Liver (tissue), 9 donors: ENCODE measurements around the gene IL1RN. TPM values are rescaled to one million over a fixed set of nuclear protein-coding genes. Genes with fewer than 3 reads are reported as not detected.
A peak's percentile ranks its signal among the peaks of the same experiment; 100 is the strongest.

Experiments
- DNase-seq: peaks from one replicate; pipeline ENCODE4 v3.0.0-alpha.2; 2017; ENCODE audit warnings: low spot score
- H3K27ac ChIP-seq, 2 donors: one replicate each; pipeline ENCODE4 v1.7.0; 2013; ENCODE audit warnings: inconsistent platforms in 2 of 2, low read length in 2 of 2, control low read depth in 1 of 2, low read depth in 1 of 2, mild to moderate bottlenecking in 1 of 2
- H3K27me3 ChIP-seq, 4 donors: one replicate each; pipeline versions ENCODE4 v1.6.1 to v1.7.0; 2013; ENCODE audit warnings: low read length in 3 of 4, inconsistent platforms in 1 of 4, mild to moderate bottlenecking in 1 of 4, moderate library complexity in 1 of 4; ENCODE audit not compliant: control insufficient read depth in 4 of 4, insufficient read depth in 4 of 4
- H3K36me3 ChIP-seq, 4 donors: one replicate each; pipeline versions ENCODE4 v1.6.1 to v1.7.0; 2013; ENCODE audit warnings: low read length in 3 of 4, mild to moderate bottlenecking in 3 of 4, low read depth in 1 of 4, moderate library complexity in 1 of 4; ENCODE audit not compliant: control insufficient read depth in 4 of 4, insufficient read depth in 3 of 4
- H3K4me1 ChIP-seq, 4 donors: one replicate each; pipeline versions ENCODE4 v1.6.1 to v1.7.0; 2013; ENCODE audit warnings: low read length in 3 of 4, mild to moderate bottlenecking in 3 of 4, moderate library complexity in 1 of 4; ENCODE audit not compliant: control insufficient read depth in 4 of 4, insufficient read depth in 4 of 4
- H3K4me3 ChIP-seq, 3 donors: one replicate each; pipeline versions ENCODE4 v1.6.1 to v1.7.0; 2013; ENCODE audit warnings: low read length in 3 of 3, control low read depth in 1 of 3, low read depth in 1 of 3, mild to moderate bottlenecking in 1 of 3
- H3K9ac ChIP-seq, 2 donors: one replicate each; pipeline ENCODE4 v1.7.0; 2013; ENCODE audit warnings: low read length in 2 of 2, mild to moderate bottlenecking in 2 of 2, moderate library complexity in 2 of 2, control low read depth in 1 of 2, low read depth in 1 of 2
- H3K9me3 ChIP-seq, 4 donors: one replicate each; pipeline versions ENCODE4 v1.6.1 to v1.7.0; 2013; ENCODE audit warnings: low read length in 3 of 4; ENCODE audit not compliant: control insufficient read depth in 4 of 4
- EGR1 ChIP-seq, 2 donors: IDR thresholded peaks; 2 replicates each; pipeline ENCODE4 v1.6.1; 2016 to 2018; ENCODE audit warnings: antibody characterized with exemption in 2 of 2, low read depth in 2 of 2
- FOXA1 ChIP-seq: IDR thresholded peaks from 2 replicates; pipeline ENCODE4 v1.6.1; 2016; ENCODE audit warnings: antibody characterized with exemption
- FOXA2 ChIP-seq: IDR thresholded peaks from 2 replicates; pipeline ENCODE4 v1.6.1; 2016; ENCODE audit warnings: antibody characterized with exemption
- GABPA ChIP-seq, 2 donors: IDR thresholded peaks in 1 of 2; conservative IDR thresholded peaks in 1 of 2; 2 replicates each; pipeline ENCODE4 v1.6.1; 2016; ENCODE audit warnings: antibody characterized with exemption in 2 of 2, mild to moderate bottlenecking in 1 of 2, moderate library complexity in 1 of 2
- HNF4A ChIP-seq, 2 donors: conservative IDR thresholded peaks; 2 replicates each; pipeline ENCODE4 v1.6.1; 2016; ENCODE audit warnings: antibody characterized with exemption in 2 of 2, mild to moderate bottlenecking in 2 of 2
- HNF4G ChIP-seq: IDR thresholded peaks from 2 replicates; pipeline ENCODE4 v1.6.1; 2016; ENCODE audit warnings: antibody characterized with exemption
- JUND ChIP-seq, 2 donors: IDR thresholded peaks; 2 replicates each; pipeline ENCODE4 v1.6.1; 2016; ENCODE audit warnings: antibody characterized with exemption in 2 of 2
- NR2F2 ChIP-seq: IDR thresholded peaks from 2 replicates; pipeline ENCODE4 v1.6.1; 2016; ENCODE audit warnings: antibody characterized with exemption
- RAD21 ChIP-seq, 2 donors: IDR thresholded peaks; 2 replicates each; pipeline ENCODE4 v1.6.1; 2016; ENCODE audit warnings: antibody characterized with exemption in 2 of 2, mild to moderate bottlenecking in 2 of 2
- RXRA ChIP-seq, 2 donors: IDR thresholded peaks; 2 replicates each; pipeline ENCODE4 v1.6.1; 2017 to 2018; ENCODE audit warnings: antibody characterized with exemption in 2 of 2, mild to moderate bottlenecking in 1 of 2
- SP1 ChIP-seq: IDR thresholded peaks from 2 replicates; pipeline ENCODE4 v1.6.1; 2018; ENCODE audit warnings: antibody characterized with exemption, mild to moderate bottlenecking
- TAF1 ChIP-seq: conservative IDR thresholded peaks from 2 replicates; pipeline ENCODE4 v1.6.1; 2016; ENCODE audit warnings: antibody characterized with exemption, mild to moderate bottlenecking
- YY1 ChIP-seq: IDR thresholded peaks from 2 replicates; pipeline ENCODE4 v1.6.1; 2016; ENCODE audit warnings: antibody characterized with exemption, mild to moderate bottlenecking
- WGBS: extraction: QIAGEN DNeasy Blood & Tissue Kit; methylation state at CpG from one replicate; pipeline ENCODE4 v1.1.7; 2013; 5-methylcytosine and 5-hydroxymethylcytosine counted together
- polyA plus RNA-seq, 2 donors: library from polyadenylated mRNA; stranded (reverse) in 1 of 2; unstranded in 1 of 2; fragments of 200-250 nt in 1 of 2; fragments of >200 nt in 1 of 2; fragmentation: Nextera tagmentation in 1 of 2; extraction: Ambion mirVana in 1 of 2; gene quantifications; one replicate each; pipeline versions ENCODE4 v1.2.1 to v1.2.3, GENCODE V29; 2013 to 2015
- total RNA-seq, 2 donors: library from RNA; depleted of rRNA; stranded (reverse); fragments of >200 nt; gene quantifications; one replicate each; pipeline ENCODE4 v1.2.3, GENCODE V29; 2014
- TF ChIP-seq, protein P1 (sequence below): fragments of 150-350 bp; IDR thresholded peaks from 2 replicates; pipeline ENCODE4 v1.5.1; 2017; ENCODE audit warnings: improper control_type of control experiment, low read depth, low read length; ENCODE audit not compliant: missing input control
- TF ChIP-seq, protein P2 (sequence below): IDR thresholded peaks from 2 replicates; pipeline ENCODE4 v1.6.1; 2016; ENCODE audit warnings: antibody characterized with exemption
- TF ChIP-seq, protein P3 (sequence below): IDR thresholded peaks from 2 replicates; pipeline ENCODE4 v1.6.1; 2016; ENCODE audit warnings: antibody characterized with exemption, mild to moderate bottlenecking
- TF ChIP-seq, protein P4 (sequence below): IDR thresholded peaks from 2 replicates; pipeline ENCODE4 v1.6.1; 2016; ENCODE audit warnings: antibody characterized with exemption
- TF ChIP-seq, protein P5 (sequence below): IDR thresholded peaks from 2 replicates; pipeline ENCODE4 v1.6.1; 2016; ENCODE audit warnings: antibody characterized with exemption
- donor health status: healthy.
- donor health status: healthy.
- donor health status: healthy.
- donor health status: healthy.
- donor health status: healthy.

Gene IL1RN
- total and polyA plus RNA-seq, 4 donors, result 3.9 to 121 (median 25.8) TPM

DNA sequence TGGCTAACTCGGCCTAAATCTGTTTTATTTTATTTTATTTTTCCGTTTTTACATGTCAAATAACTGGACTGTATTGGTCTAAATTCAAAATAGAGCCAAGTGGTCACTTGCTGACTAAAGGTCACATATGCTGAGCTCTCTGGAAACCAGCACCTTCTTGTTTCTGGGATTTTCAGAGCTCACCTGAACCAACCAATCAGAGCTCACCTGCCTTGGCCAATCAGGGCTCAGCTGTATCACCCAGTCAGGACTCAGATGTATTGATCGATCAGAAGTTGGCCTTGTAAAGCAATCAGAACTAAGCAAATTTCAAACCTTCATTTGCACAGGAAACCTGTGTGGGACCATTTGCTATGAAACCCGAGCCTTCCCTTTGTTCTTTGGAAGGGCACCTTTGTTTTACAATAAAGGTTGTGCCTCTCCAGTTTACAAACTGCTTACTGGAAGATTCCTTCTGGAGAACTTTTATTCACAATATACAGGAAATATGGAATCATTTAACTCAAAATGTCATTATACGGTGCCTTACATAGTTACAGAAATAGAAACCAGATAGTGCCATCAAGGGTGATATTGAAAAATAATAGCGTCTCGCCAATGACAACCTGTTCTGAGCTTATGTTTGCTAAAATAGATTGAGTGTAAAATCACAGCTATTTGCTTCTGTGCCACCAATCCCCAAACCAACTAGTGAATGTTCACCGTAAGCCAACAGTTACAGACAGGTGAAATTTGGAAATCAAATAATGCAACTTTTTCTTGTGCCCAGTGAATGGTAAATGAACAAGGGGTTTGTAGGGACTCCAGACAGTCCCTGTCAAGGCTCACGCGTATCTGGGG is 29.1 kb downstream of the IL1RN start (continued):
- peak; percentile 77 to 80 for TF ChIP-seq HNF4A (conservative IDR thresholded peaks at IDR 0.05)

DNA sequence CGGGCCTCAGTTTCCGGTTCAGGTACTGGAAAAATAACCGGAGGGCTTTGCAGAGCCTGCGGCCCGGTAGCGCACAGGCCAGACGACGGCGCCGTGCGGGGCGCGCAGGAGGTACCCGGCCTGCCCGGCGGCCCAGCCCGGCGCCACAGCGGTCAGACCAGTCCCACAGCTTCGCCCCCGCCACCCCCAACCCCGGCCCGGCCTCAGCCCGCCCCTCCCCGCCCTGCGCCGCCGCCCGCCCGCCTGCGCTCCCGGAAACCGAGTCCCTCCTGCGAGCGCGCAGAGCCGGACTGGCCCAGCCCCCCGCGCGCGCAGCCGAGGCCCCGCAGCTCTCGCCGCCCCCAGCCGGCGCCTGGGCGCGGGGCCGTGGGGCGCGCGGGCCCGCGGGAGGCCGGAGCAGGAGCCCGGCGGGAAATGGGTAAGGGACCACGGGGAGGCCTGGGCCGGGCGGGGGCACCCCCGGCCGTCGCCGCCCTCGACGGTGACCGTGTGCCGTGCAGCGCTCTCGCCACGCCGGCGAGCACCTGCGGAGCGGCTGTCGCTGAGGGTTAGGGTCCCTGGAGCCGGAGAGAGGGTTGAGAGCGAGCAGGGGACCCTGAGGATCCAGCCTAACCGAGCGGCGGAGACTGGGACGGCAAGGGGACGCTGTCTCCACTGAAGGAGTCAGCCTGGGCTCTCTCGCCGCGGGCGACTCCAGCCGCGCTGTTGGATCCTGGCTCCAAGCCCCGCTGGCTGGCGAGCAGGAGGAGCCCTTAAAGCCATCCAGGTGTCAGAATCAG is 29.9 kb downstream of the IL1RN start:
- peak overlapping the region; percentile 91 to 96 (median 95) for H3K4me3 ChIP-seq
- no peaks in the 10 kb centered on the region for H3K9me3 ChIP-seq
- TF ChIP-seq JUND (IDR thresholded peaks at IDR 0.05) (no peak), SP1 (peak; percentile 1), FOXA1 (no peak)
- peaks cover 2 to 42% (median 22%) of the 10 kb centered on the region in 4 donors for H3K4me1 ChIP-seq
- DNase-seq, result peak; percentile 64
- WGBS, result under 1% methylated on average over 92 of the region's 92 CpGs
- no peaks in the 10 kb centered on the region for H3K27me3 ChIP-seq
- H3K9ac ChIP-seq, result peak overlapping the region; percentile 91 to 95
- no peaks in the 10 kb centered on the region for H3K36me3 ChIP-seq
- H3K27ac ChIP-seq, result peak overlapping the region; percentile 95 to 96

DNA sequence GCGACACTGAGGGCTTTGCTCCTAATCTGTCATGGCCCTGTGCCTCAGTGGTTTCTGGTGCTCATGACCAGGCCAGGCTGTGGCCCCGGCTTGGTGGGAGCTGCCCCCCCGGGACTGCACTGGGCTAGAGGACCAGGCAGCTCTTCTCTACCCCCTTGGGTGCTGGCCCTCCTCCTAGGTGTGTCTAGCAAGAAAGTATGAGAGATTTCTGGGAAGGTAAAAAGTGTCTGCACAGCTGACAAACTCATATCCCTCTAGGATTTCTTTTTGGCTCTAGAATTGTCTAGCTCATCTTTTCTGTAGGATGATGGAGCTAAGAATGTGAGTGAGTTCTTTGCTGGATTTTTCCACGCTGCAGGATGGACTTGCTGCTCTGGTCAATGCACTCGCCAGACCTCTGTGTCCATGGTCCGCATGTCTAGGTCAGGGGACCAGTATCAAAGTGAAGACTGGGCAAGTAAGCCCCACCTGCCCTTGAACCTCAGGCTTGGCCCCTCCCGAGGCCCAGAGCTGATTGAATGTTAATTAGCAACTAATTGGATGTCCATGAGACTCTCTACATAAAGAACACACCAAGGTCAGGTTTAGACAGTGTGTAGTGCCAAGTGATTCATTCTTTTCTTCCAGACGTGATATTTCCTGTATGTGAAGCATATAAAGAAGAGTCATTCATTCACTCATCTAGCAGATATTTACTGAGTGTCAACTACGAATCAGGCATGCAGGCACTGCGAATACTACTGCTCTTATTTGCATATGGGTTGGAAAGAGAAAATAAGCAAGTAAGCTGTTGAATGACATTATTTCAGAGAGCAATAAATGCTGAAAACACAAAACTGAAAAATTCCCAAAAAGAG is 30.7 kb downstream of the IL1RN start:
- no peak for TF ChIP-seq FOXA1
- no peak for TF ChIP-seq GABPA (IDR thresholded peaks at IDR 0.05 in 1 of 2, conservative IDR thresholded peaks at IDR 0.05 in 1 of 2)
- no peak for TF ChIP-seq YY1
- TF ChIP-seq EGR1 (IDR thresholded peaks at IDR 0.05; ENCODE audit: low read depth in 2 of 2), result no peak
- TF ChIP-seq NR2F2, result no peak
- TF ChIP-seq JUND (IDR thresholded peaks at IDR 0.05), result no peak
- no peak for TF ChIP-seq HNF4G
- no peak for TF ChIP-seq SP1
- TF ChIP-seq, protein P1, sequence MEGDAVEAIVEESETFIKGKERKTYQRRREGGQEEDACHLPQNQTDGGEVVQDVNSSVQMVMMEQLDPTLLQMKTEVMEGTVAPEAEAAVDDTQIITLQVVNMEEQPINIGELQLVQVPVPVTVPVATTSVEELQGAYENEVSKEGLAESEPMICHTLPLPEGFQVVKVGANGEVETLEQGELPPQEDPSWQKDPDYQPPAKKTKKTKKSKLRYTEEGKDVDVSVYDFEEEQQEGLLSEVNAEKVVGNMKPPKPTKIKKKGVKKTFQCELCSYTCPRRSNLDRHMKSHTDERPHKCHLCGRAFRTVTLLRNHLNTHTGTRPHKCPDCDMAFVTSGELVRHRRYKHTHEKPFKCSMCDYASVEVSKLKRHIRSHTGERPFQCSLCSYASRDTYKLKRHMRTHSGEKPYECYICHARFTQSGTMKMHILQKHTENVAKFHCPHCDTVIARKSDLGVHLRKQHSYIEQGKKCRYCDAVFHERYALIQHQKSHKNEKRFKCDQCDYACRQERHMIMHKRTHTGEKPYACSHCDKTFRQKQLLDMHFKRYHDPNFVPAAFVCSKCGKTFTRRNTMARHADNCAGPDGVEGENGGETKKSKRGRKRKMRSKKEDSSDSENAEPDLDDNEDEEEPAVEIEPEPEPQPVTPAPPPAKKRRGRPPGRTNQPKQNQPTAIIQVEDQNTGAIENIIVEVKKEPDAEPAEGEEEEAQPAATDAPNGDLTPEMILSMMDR, result no peak
- peak; percentile 58 to 62 for TF ChIP-seq RXRA (IDR thresholded peaks at IDR 0.05)
- TF ChIP-seq, protein P2, sequence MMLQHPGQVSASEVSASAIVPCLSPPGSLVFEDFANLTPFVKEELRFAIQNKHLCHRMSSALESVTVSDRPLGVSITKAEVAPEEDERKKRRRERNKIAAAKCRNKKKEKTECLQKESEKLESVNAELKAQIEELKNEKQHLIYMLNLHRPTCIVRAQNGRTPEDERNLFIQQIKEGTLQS, result no peak
- TF ChIP-seq HNF4A (conservative IDR thresholded peaks at IDR 0.05), result peak; percentile 67 to 83
- TF ChIP-seq, protein P3, sequence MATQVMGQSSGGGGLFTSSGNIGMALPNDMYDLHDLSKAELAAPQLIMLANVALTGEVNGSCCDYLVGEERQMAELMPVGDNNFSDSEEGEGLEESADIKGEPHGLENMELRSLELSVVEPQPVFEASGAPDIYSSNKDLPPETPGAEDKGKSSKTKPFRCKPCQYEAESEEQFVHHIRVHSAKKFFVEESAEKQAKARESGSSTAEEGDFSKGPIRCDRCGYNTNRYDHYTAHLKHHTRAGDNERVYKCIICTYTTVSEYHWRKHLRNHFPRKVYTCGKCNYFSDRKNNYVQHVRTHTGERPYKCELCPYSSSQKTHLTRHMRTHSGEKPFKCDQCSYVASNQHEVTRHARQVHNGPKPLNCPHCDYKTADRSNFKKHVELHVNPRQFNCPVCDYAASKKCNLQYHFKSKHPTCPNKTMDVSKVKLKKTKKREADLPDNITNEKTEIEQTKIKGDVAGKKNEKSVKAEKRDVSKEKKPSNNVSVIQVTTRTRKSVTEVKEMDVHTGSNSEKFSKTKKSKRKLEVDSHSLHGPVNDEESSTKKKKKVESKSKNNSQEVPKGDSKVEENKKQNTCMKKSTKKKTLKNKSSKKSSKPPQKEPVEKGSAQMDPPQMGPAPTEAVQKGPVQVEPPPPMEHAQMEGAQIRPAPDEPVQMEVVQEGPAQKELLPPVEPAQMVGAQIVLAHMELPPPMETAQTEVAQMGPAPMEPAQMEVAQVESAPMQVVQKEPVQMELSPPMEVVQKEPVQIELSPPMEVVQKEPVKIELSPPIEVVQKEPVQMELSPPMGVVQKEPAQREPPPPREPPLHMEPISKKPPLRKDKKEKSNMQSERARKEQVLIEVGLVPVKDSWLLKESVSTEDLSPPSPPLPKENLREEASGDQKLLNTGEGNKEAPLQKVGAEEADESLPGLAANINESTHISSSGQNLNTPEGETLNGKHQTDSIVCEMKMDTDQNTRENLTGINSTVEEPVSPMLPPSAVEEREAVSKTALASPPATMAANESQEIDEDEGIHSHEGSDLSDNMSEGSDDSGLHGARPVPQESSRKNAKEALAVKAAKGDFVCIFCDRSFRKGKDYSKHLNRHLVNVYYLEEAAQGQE, result no peak
- TF ChIP-seq FOXA2, result no peak
- TF ChIP-seq, protein P4, sequence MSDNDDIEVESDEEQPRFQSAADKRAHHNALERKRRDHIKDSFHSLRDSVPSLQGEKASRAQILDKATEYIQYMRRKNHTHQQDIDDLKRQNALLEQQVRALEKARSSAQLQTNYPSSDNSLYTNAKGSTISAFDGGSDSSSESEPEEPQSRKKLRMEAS, result no peak
- no peak for TF ChIP-seq RAD21 (IDR thresholded peaks at IDR 0.05)
- TF ChIP-seq, protein P5, sequence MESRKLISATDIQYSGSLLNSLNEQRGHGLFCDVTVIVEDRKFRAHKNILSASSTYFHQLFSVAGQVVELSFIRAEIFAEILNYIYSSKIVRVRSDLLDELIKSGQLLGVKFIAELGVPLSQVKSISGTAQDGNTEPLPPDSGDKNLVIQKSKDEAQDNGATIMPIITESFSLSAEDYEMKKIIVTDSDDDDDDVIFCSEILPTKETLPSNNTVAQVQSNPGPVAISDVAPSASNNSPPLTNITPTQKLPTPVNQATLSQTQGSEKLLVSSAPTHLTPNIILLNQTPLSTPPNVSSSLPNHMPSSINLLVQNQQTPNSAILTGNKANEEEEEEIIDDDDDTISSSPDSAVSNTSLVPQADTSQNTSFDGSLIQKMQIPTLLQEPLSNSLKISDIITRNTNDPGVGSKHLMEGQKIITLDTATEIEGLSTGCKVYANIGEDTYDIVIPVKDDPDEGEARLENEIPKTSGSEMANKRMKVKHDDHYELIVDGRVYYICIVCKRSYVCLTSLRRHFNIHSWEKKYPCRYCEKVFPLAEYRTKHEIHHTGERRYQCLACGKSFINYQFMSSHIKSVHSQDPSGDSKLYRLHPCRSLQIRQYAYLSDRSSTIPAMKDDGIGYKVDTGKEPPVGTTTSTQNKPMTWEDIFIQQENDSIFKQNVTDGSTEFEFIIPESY, result no peak
- TF ChIP-seq TAF1, result peak; percentile 24
- DNase-seq, result no peak
- Histone ChIP-seq H3K27me3 (no peaks in the 10 kb centered on the region), H3K9me3 (no peaks in the 10 kb centered on the region), H3K27ac (peak overlapping the region; percentile 95 to 96), H3K9ac (peak overlapping the region; percentile 91 to 95), H3K4me3 (peak overlapping the region; percentile 91 to 96 (median 95)), H3K4me1 (peaks cover 2 to 42% (median 24%) of the 10 kb centered on the region in 4 donors), H3K36me3 (no peaks in the 10 kb centered on the region)
- 21% methylated on average over 10 of the region's 10 CpGs for WGBS
